GM18519 (cell line): ENCODE measurements around the gene ZRANB1.
"Not testable (repeated sequence)": the region's sequence is repeated elsewhere in the genome, so short reads cannot be mapped to it uniquely, and the experiment has no call there.

Experiments
- ATAC-seq: cut with Tn5 transposase; IDR thresholded peaks from one replicate; pipeline ENCODE4 v1.9.1; 2021; ENCODE audit warnings: mild to moderate bottlenecking, moderate library complexity; ENCODE audit not compliant: unreplicated experiment, low FRiP score

ZRANB1 gene

GRCh38 chr10:124941823-124942222 lies at the start of gene ZRANB1:
ZRANB1 (plus strand) TSS chr10:124942123; CDS start chr10:124942494, 371 bp downstream.
- no peak for ATAC-seq

- ATAC-seq = no peak
Measured at GRCh38 chr10:124892905-124893304, 49.0 kb upstream of the ZRANB1 start.

- ATAC-seq = no peak
Measured at GRCh38 chr10:124894569-124895215, 47.2 kb upstream of the ZRANB1 start.

- ATAC-seq = no peak
Measured at GRCh38 chr10:124896751-124897150, 45.2 kb upstream of the ZRANB1 start.

GRCh38 chr10:124898471-124898870 lies 43.5 kb upstream of the ZRANB1 start:
- ATAC-seq = no peak

- no peak for ATAC-seq
Measured at GRCh38 chr10:124899151-124899550, 42.8 kb upstream of the ZRANB1 start.

GRCh38 chr10:124902462-124902861 lies 39.5 kb upstream of the ZRANB1 start:
- ATAC-seq = no peak

- no peak for ATAC-seq
Measured at GRCh38 chr10:124903111-124903510, 38.8 kb upstream of the ZRANB1 start.

- ATAC-seq = no peak
Measured at GRCh38 chr10:124904796-124905195, 37.1 kb upstream of the ZRANB1 start.

- ATAC-seq = no peak
Measured at GRCh38 chr10:124906551-124907001, 35.3 kb upstream of the ZRANB1 start.

- ATAC-seq = no peak
Measured at GRCh38 chr10:124909563-124909962, 32.4 kb upstream of the ZRANB1 start.

GRCh38 chr10:124911124-124912067 lies 30.5 kb upstream of the ZRANB1 start:
- no peak for ATAC-seq

- ATAC-seq = no peak
Measured at GRCh38 chr10:124912101-124912886, 29.6 kb upstream of the ZRANB1 start.

- ATAC-seq = no peak
Measured at GRCh38 chr10:124913167-124913566, 28.8 kb upstream of the ZRANB1 start.

- ATAC-seq = not testable (repeated sequence)
Measured at GRCh38 chr10:124914398-124914797, 27.5 kb upstream of the ZRANB1 start.

- no peak for ATAC-seq
Measured at GRCh38 chr10:124916098-124916584, 25.8 kb upstream of the ZRANB1 start.

GRCh38 chr10:124916585-124917427 lies 25.1 kb upstream of the ZRANB1 start:
- ATAC-seq = peak; percentile 91

GRCh38 chr10:124917428-124918190 lies 24.3 kb upstream of the ZRANB1 start:
- ATAC-seq = no peak
